ENCODE results near the gene GPI.

DNA sequence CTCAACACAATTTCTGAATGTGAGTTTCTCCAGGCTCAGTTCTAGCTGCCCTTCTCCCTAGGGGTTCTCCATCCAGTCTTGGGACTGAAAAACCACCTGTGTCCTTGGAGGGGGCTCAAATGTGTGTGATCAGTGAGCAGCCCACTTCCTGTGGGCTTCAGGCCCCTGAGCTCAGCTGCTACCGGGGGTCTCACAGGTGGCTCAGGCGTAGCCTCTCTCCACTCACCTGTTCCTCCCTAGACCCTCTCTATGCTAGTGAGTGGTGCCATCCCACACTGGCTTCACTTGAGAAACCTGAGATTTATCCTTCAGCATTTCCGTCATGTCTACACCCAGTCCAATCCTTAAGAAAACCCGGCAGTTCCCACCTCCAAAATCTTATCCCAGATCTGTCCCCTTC lies 39.8 kb upstream of the GPI start:
- TF ChIP-seq, protein P1, sequence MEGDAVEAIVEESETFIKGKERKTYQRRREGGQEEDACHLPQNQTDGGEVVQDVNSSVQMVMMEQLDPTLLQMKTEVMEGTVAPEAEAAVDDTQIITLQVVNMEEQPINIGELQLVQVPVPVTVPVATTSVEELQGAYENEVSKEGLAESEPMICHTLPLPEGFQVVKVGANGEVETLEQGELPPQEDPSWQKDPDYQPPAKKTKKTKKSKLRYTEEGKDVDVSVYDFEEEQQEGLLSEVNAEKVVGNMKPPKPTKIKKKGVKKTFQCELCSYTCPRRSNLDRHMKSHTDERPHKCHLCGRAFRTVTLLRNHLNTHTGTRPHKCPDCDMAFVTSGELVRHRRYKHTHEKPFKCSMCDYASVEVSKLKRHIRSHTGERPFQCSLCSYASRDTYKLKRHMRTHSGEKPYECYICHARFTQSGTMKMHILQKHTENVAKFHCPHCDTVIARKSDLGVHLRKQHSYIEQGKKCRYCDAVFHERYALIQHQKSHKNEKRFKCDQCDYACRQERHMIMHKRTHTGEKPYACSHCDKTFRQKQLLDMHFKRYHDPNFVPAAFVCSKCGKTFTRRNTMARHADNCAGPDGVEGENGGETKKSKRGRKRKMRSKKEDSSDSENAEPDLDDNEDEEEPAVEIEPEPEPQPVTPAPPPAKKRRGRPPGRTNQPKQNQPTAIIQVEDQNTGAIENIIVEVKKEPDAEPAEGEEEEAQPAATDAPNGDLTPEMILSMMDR (IDR thresholded peaks at IDR 0.05) = no peak
- no peak for TF ChIP-seq POLR2A (IDR thresholded peaks at IDR 0.05)
- no peak for TF ChIP-seq EP300 (IDR thresholded peaks at IDR 0.05)
